Measurements from ENCODE around the gene PBX4.

Gene PBX4

DNA sequence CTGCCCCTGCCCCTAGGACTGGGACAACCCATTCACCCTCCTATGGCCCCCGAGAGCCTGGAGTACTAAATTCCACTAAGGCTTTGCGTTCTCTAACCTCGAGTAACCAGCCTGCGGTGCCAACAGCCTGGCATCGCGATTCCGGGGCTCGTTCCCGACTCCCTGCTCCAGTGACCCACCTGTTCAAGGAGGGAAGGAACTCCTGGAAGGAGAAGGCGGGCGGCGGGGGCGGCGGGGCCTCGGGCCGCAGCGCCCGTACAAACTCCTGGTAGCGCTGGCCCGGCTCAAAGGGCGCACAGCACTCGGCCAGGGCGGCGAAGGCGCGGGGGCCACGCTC lies 18.7 kb upstream of the PBX4 start:
- TF ChIP-seq CTCF (IDR thresholded peaks at IDR 0.05; ENCODE audit: borderline replicate concordance, insufficient read depth, low read depth, low read length): no peak
- H3K4me3 ChIP-seq (ENCODE audit: low read depth, low read length): no peak overlapping the region

GRCh38 chr19:19636573-19637185 lies 18.2 kb upstream of the PBX4 start:
- H3K4me3 ChIP-seq (ENCODE audit: low read depth, low read length): no peak overlapping the region
- TF ChIP-seq CTCF (IDR thresholded peaks at IDR 0.05; ENCODE audit: borderline replicate concordance, insufficient read depth, low read depth, low read length): no peak

GRCh38 chr19:19635313-19635702 lies 16.8 kb upstream of the PBX4 start:
- no peak overlapping the region for H3K4me3 ChIP-seq (ENCODE audit: low read depth, low read length)
- TF ChIP-seq CTCF (IDR thresholded peaks at IDR 0.05; ENCODE audit: borderline replicate concordance, insufficient read depth, low read depth, low read length): no peak

GRCh38 chr19:19634516-19635312 lies 16.2 kb upstream of the PBX4 start:
- no peak overlapping the region for H3K4me3 ChIP-seq (ENCODE audit: low read depth, low read length)
- no peak for TF ChIP-seq CTCF (IDR thresholded peaks at IDR 0.05; ENCODE audit: borderline replicate concordance, insufficient read depth, low read depth, low read length)

GRCh38 chr19:19633711-19634515 lies 15.4 kb upstream of the PBX4 start:
- H3K4me3 ChIP-seq (ENCODE audit: low read depth, low read length): no peak overlapping the region
- no peak for TF ChIP-seq CTCF (IDR thresholded peaks at IDR 0.05; ENCODE audit: borderline replicate concordance, insufficient read depth, low read depth, low read length)

GRCh38 chr19:19632661-19633060 lies 14.2 kb upstream of the PBX4 start:
- H3K4me3 ChIP-seq (ENCODE audit: low read depth, low read length): no peak overlapping the region
- TF ChIP-seq CTCF (IDR thresholded peaks at IDR 0.05; ENCODE audit: borderline replicate concordance, insufficient read depth, low read depth, low read length): no peak
